IMR-90 (cell line): ENCODE results near the gene SUV39H2. TPM values are rescaled to one million over a fixed set of nuclear protein-coding genes. Genes with fewer than 3 reads are reported as not detected.
"Not testable (repeated sequence)": the region's sequence is repeated elsewhere in the genome, so short reads cannot be mapped to it uniquely, and the experiment has no call there.

ENCODE experiments used
- ATAC-seq: fragments of 200-7000 bp; cut with Tn5 transposase; 2 replicates; pipeline ENCODE4 v1.9.1; 2020; ENCODE audit warnings: low read depth, mild to moderate bottlenecking, moderate library complexity
- BruUV-seq: library from RNA; stranded (reverse); fragments of 400-500 nt; replicated peaks from 2 replicates; lab custom pipeline; 2021; lab: Mats Ljungman, UMichigan
- CTCF ChIA-PET: fragments of 300-600 bp; formaldehyde crosslinking; extraction: SDS; loops from one replicate; lab custom pipeline; 2021; ENCODE audit warnings: antibody characterized with exemption; lab: Yijun Ruan, JAX
- POLR2A ChIA-PET: fragments of 300-600 bp; sonication (Branson Sonifier 250); formaldehyde crosslinking; loops from one replicate; lab custom pipeline; 2022; ENCODE audit warnings: antibody characterized with exemption; ENCODE audit not compliant: unreplicated experiment; lab: Charles Lee
- DNase-seq: peaks from one replicate; pipeline ENCODE4 v3.0.0; 2013
- H2AFZ ChIP-seq: replicated peaks from 2 replicates; pipeline ENCODE3; 2013; ENCODE audit warnings: low read length, mild to moderate bottlenecking; ENCODE audit not compliant: poor library complexity
- H2AK5ac ChIP-seq: 2 replicates; pipeline ENCODE4 v1.6.1; 2013; ENCODE audit warnings: low read depth, low read length, inconsistent platforms
- H2AK9ac ChIP-seq: replicated peaks from 2 replicates; pipeline ENCODE3; 2013; ENCODE audit warnings: mild to moderate bottlenecking, low read depth, low read length, moderate library complexity; ENCODE audit not compliant: poor library complexity
- H2BK120ac ChIP-seq: 2 replicates; pipeline ENCODE4 v1.6.1; 2013; ENCODE audit warnings: low read depth, low read length, inconsistent platforms
- H2BK15ac ChIP-seq: 3 replicates; pipeline ENCODE4 v1.6.1; 2013; ENCODE audit warnings: low read depth, low read length, inconsistent platforms
- H2BK20ac ChIP-seq: 2 replicates; pipeline ENCODE4 v1.6.1; 2013; ENCODE audit warnings: low read depth, mild to moderate bottlenecking, inconsistent platforms, low read length, moderate library complexity
- H2BK5ac ChIP-seq: 2 replicates; pipeline ENCODE4 v1.6.1; 2013; ENCODE audit warnings: mild to moderate bottlenecking, low read depth, low read length, inconsistent platforms; ENCODE audit not compliant: poor library complexity, severe bottlenecking
- H3K14ac ChIP-seq: replicated peaks from 2 replicates; pipeline ENCODE4 v1.6.1; 2013; ENCODE audit warnings: low read depth, low read length, inconsistent platforms
- H3K18ac ChIP-seq: 2 replicates; pipeline ENCODE4 v1.6.1; 2013; ENCODE audit warnings: low read depth, low read length, control low read depth
- H3K23ac ChIP-seq: 2 replicates; pipeline ENCODE4 v1.6.1; 2013; ENCODE audit warnings: low read depth, low read length, inconsistent platforms
- H3K27ac ChIP-seq: 2 replicates; pipeline ENCODE4 v1.5.1; 2013; ENCODE audit warnings: mild to moderate bottlenecking, control low read depth, low read length; ENCODE audit not compliant: insufficient read depth
- H3K27me3 ChIP-seq: 2 replicates; pipeline ENCODE4 v1.6.1; 2013; ENCODE audit warnings: low read length; ENCODE audit not compliant: control insufficient read depth, insufficient read depth
- H3K36me3 ChIP-seq: 2 replicates; pipeline ENCODE4 v1.6.1; 2013; ENCODE audit warnings: low read length, mixed read lengths; ENCODE audit not compliant: control insufficient read depth, insufficient read depth
- H3K4ac ChIP-seq: 2 replicates; pipeline ENCODE4 v1.6.1; 2013; ENCODE audit warnings: low read depth, low read length, inconsistent platforms
- H3K4me1 ChIP-seq: 2 replicates; pipeline ENCODE4 v1.6.1; 2013; ENCODE audit warnings: low read length, mixed read lengths; ENCODE audit not compliant: control insufficient read depth, insufficient read depth
- H3K4me2 ChIP-seq: 2 replicates; pipeline ENCODE4 v1.6.1; 2013; ENCODE audit warnings: low read depth, mild to moderate bottlenecking, control low read depth, low read length, moderate library complexity
- H3K4me3 ChIP-seq: 2 replicates; pipeline ENCODE4 v1.5.1; 2013; ENCODE audit warnings: low read depth, mild to moderate bottlenecking, control low read depth, low read length, moderate library complexity; ENCODE audit not compliant: insufficient read depth
- H3K56ac ChIP-seq: 2 replicates; pipeline ENCODE4 v1.6.1; 2013; ENCODE audit warnings: low read length, inconsistent platforms; ENCODE audit not compliant: insufficient read depth; ENCODE audit errors: extremely low read depth
- H3K79me1 ChIP-seq, 2 experiments: 2 replicates each; pipeline ENCODE4 v1.6.1; 2013; ENCODE audit warnings: low read length in 2 of 2, inconsistent platforms in 1 of 2, low read depth in 1 of 2
- H3K9ac ChIP-seq: 2 replicates; pipeline ENCODE4 v1.6.1; 2013; ENCODE audit warnings: low read depth, low read length, control low read depth
- H3K9me1 ChIP-seq: 2 replicates; pipeline ENCODE4 v1.6.1; 2013; ENCODE audit warnings: low read length, inconsistent platforms; ENCODE audit not compliant: insufficient read depth
- H3K9me3 ChIP-seq: 2 replicates; pipeline ENCODE4 v1.6.1; 2013; ENCODE audit warnings: low read length; ENCODE audit not compliant: control insufficient read depth, insufficient read depth
- H4K20me1 ChIP-seq: 2 replicates; pipeline ENCODE4 v1.6.1; 2013; ENCODE audit warnings: low read length, inconsistent platforms; ENCODE audit not compliant: insufficient read depth
- H4K5ac ChIP-seq: 2 replicates; pipeline ENCODE4 v1.6.1; 2013; ENCODE audit warnings: mild to moderate bottlenecking, low read depth, low read length, control low read depth
- H4K8ac ChIP-seq, 2 experiments: 2 replicates each; pipeline ENCODE4 v1.6.1; 2013; ENCODE audit warnings: low read depth in 2 of 2, low read length in 2 of 2, control low read depth in 1 of 2, inconsistent platforms in 1 of 2
- H4K91ac ChIP-seq: 2 replicates; pipeline ENCODE4 v1.6.1; 2013; ENCODE audit warnings: low read depth, low read length, inconsistent platforms; ENCODE audit not compliant: insufficient read depth
- RFX5 ChIP-seq: IDR thresholded peaks from 2 replicates; pipeline ENCODE4 v1.8.0; 2012; ENCODE audit warnings: low read depth, mild to moderate bottlenecking, low read length, moderate library complexity
- WGBS, 2 experiments: methylation state at CpG; one replicate each; pipeline versions ENCODE4 v1.1.5 to v1.1.7; 2013; ENCODE audit warnings: missing lambda C conversion rate in 2 of 2; ENCODE audit not compliant: insufficient read length in 1 of 2; ENCODE audit errors: extremely low coverage in 2 of 2; 5-methylcytosine and 5-hydroxymethylcytosine counted together
- dilution Hi-C: fragments of 300-500 bp; cut with HindIII; formaldehyde crosslinking; loops from one replicate; pipeline ENCODE4 v1.14.3; 2018; ENCODE audit warnings: low sequenced_read_pairs; ENCODE audit not compliant: unreplicated experiment
- in situ Hi-C: fragments of 300-500 bp; cut with MboI; formaldehyde crosslinking; loops from 3 replicates; pipeline ENCODE4 v1.14.3; 2019; ENCODE audit warnings: low sequenced_read_pairs, inconsistent platforms, mixed read lengths
- intact Hi-C: fragments of 100-400 bp; cut with micrococcal nuclease; formaldehyde crosslinking; loops from 2 replicates; pipeline ENCODE4 v1.10.0; 2022
- polyA plus RNA-seq, 3 experiments: library from polyadenylated mRNA; depleted of rRNA; stranded (reverse); fragments of >200 nt; gene quantifications; 2 replicates each; pipeline ENCODE4 v1.2.3, GENCODE V29; 2012; ENCODE audit warnings: low replicate concordance in 1 of 3
- total RNA-seq: library from RNA; depleted of rRNA; stranded (reverse); fragments of >200 nt; gene quantifications from 2 replicates; pipeline ENCODE4 v1.2.3, GENCODE V29; 2012

SUV39H2 gene
- total and polyA plus RNA-seq, 2 of the 4 experiments (the other 2 are of a cell fraction), result 5.3 to 14.5 TPM

DNA sequence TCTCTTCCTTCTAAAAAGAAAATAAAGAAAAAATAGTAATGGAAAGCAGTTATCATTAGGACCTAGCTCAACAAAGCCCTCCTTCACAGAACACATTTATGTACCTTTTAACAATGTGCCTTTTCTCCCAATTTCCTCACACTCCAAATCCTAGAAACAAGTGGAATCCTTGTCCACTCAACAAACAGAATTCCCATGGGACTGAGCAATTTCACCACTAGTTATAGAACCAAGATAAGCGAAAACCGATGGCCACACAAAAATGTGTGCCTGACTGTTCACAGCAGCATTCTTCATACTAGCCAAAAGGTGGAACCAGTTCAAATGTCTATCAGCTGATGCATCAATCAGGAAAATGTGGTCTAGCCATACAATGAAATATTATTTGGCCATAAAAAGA, 57.9 kb downstream of the SUV39H2 start:
- Histone ChIP-seq H3K36me3 (peaks cover 27% of the 10 kb centered on the region), H3K9me1 (no peaks in the 10 kb centered on the region), H3K56ac (no peak overlapping the region), H3K14ac (no peak overlapping the region), H2AFZ (no peak overlapping the region), H3K4me1 (no peaks in the 10 kb centered on the region), H4K20me1 (no peaks in the 10 kb centered on the region), H2AK9ac (no peak overlapping the region), H2BK120ac (no peak overlapping the region), H2BK5ac (no peak overlapping the region), H3K79me1 (peaks cover 0 to 4% of the 10 kb centered on the region in 2 experiments; a peak in 2 of 4 replicates), H3K9ac (no peak overlapping the region), H2AK5ac (no peak overlapping the region), H3K4ac (no peak overlapping the region), H4K91ac (no peak overlapping the region), H3K9me3 (no peaks in the 10 kb centered on the region), H3K4me3 (no peak overlapping the region), H4K8ac (no peak overlapping the region), H3K4me2 (no peak overlapping the region), H3K18ac (no peak overlapping the region), H2BK15ac (no peak overlapping the region), H3K23ac (no peak overlapping the region), H3K27me3 (no peaks in the 10 kb centered on the region), H3K27ac (no peak overlapping the region), H2BK20ac (no peak overlapping the region), H4K5ac (no peak overlapping the region)
- CTCF ChIA-PET, result interaction anchor here (0.5 to 0.6 kb wide), 2 partner anchors 10 to 56 kb away, joined by 3 read pairs; no protein-coding TSS in a partner anchor
- WGBS, 2 experiments, result no CpG with 5 or more reads among the region's 2 CpGs
- ATAC-seq (no peak), DNase-seq (no peak)
- dilution Hi-C loops, result no loop called here
- in situ Hi-C loops, result no loop called here
- BruUV-seq, result no TSS peak
- intact Hi-C loops, result no loop called here
- POLR2A ChIA-PET, result no interaction called here
- TF ChIP-seq RFX5, result no peak

DNA sequence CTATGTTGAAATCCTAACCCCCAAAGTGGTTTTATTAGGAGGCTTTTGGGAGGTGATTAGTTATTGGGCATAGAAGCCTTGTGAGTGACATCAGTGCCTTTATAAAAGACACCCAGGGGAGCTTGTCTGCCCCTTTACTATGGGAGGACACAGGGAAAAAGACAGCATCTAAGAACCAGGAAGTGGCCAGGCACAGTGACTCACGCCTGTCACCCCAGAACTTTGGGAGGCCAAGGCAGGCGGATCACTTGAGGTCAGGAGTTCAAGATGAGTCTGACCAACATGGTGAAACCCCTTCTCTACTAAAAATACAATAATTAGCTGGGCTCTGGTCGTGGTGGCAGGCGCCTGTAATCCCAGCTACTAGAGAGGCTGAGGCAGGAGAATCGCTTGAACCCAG, 60.3 kb downstream of the SUV39H2 start:
- H3K14ac ChIP-seq, intact Hi-C loops, H3K56ac ChIP-seq, H3K9me3 ChIP-seq, in situ Hi-C loops, H2BK15ac ChIP-seq, POLR2A ChIA-PET, H4K5ac ChIP-seq, H3K4me1 ChIP-seq, H2AK9ac ChIP-seq, H4K91ac ChIP-seq, BruUV-seq, H3K18ac ChIP-seq, H2AK5ac ChIP-seq, H2BK120ac ChIP-seq, H2AFZ ChIP-seq, ATAC-seq, H3K4me3 ChIP-seq, H3K9me1 ChIP-seq, H3K9ac ChIP-seq, H3K4ac ChIP-seq, H3K23ac ChIP-seq, H4K20me1 ChIP-seq, H3K79me1 ChIP-seq, H3K4me2 ChIP-seq, dilution Hi-C loops, CTCF ChIA-PET, H2BK20ac ChIP-seq, H3K27ac ChIP-seq, H3K27me3 ChIP-seq, H4K8ac ChIP-seq, H2BK5ac ChIP-seq, DNase-seq: not testable (repeated sequence)
- WGBS, 2 experiments, result no CpG with 5 or more reads among the region's 5 CpGs
- H3K36me3 ChIP-seq, result peaks cover 19% of the 10 kb centered on the region
